GM13977 (cell line): Measurements from ENCODE around the gene ADGRF1.

Source experiments
- DNase-seq: peaks from one replicate; pipeline ENCODE4 v3.0.0; 2012; ENCODE audit warnings: low spot score
- CTCF ChIP-seq: IDR thresholded peaks from 2 replicates; pipeline ENCODE4 v1.5.1; 2012; ENCODE audit warnings: mild to moderate bottlenecking, control low read depth; ENCODE audit not compliant: insufficient read depth; ENCODE audit errors: extremely low read depth, missing control alignments
- in situ Hi-C: fragments of 300-500 bp; cut with MboI; formaldehyde crosslinking; loops from one replicate; pipeline ENCODE4 v1.12.0; 2022; ENCODE audit warnings: low sequenced_read_pairs, low pct_unique_long_range_greater_than_20kb, mixed read lengths, inconsistent platforms; ENCODE audit not compliant: unreplicated experiment

ADGRF1 gene

GRCh38 chr6:46985943-46986342, 56.2 kb downstream of the ADGRF1 start:
- no peak for DNase-seq
- in situ Hi-C loops: no loop called here
- TF ChIP-seq CTCF: no peak

- no peak for TF ChIP-seq CTCF
- in situ Hi-C loops: no loop called here
- DNase-seq: no peak
These were observed 59.1 kb downstream of the ADGRF1 start for GRCh38 chr6:46983007-46983411.

- in situ Hi-C loops: no loop called here
- TF ChIP-seq CTCF: no peak
- no peak for DNase-seq
These were observed 62.9 kb downstream of the ADGRF1 start for GRCh38 chr6:46979206-46979605.

- no peak for DNase-seq
- in situ Hi-C loops: no loop called here
- TF ChIP-seq CTCF: no peak
These were observed 67.3 kb downstream of the ADGRF1 start for GRCh38 chr6:46974786-46975185.

GRCh38 chr6:46973029-46973428, 69.1 kb downstream of the ADGRF1 start:
- in situ Hi-C loops: no loop called here
- TF ChIP-seq CTCF: no peak
- no peak for DNase-seq

- in situ Hi-C loops: no loop called here
- DNase-seq: no peak
These were observed 69.6 kb downstream of the ADGRF1 start for GRCh38 chr6:46972531-46972930.

More at GRCh38 chr6:46972531-46972930, 69.6 kb downstream of the ADGRF1 start:
- no peak for TF ChIP-seq CTCF
